COR-L47 (cell line): ENCODE measurements around the gene PARD3.
A peak's percentile ranks its signal among the peaks of the same experiment; 100 is the strongest.

Experiments
- DNase-seq: peaks from one replicate; lab custom pipeline; 2025; lab: John Stamatoyannopoulos, UW

The PARD3 gene

DNA sequence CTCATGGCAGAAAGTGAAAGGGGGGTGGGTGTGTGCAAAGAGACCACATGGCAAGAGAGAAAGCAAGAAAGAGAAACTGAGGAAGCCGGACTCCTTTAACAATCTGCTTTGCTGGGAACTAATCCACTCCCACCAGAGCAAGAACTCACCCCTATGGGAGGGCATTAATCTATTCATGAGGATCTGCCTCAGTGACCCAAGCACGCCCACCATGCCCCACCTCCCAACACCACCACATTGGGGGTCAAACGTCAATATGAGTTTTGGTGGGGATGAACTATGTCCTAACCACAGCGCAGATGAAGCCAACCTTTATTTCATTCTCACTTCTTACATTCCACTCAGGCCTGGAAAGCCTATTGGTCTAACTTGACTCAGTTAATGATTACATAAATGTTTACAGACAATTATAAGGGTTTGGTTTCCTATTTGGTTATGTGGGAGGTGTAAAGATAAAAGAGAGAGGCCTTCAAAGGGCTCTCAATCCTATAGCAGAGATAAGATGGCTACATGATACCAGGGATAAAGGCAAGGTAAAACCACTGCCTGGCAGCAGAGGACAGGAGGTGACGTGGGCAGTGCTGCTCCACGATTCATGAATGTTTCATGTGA, 601.8 kb downstream of the PARD3 start:
- DNase-seq = no peak

DNA sequence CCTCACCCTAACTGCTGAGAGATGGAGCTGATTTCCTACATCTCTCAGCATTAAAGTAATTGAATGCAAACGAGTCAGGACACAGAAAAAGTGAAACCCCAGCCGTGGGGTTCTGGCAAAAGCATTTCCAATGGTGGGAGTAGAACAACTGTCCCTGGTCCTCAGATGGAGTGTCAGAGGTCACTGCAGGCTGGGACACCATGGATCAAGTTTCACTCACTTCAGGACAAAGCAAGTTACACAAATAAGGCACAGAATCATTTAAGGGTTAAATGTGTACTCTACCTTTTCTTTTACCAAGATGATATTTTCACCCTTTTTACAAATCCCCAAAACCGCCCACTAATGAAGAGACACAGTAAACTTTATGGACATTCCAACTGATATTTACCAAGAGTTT, 607.8 kb downstream of the PARD3 start:
- no peak for DNase-seq

DNA sequence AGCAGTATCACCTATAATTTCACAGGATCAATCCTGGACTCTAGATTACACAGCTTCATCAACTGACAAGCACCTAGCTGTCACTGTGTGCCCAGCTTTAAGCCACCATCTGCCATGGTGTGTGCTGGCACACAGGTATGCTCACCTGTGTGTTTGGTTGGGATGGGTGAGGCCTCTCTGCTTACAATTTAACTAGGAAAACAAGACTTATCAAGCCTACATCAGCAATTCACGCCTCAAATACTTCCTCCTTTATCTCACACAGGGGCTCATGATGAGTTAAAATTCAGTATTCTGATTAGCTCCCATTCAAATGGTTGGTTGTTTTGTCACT, 608.2 kb downstream of the PARD3 start:
- DNase-seq = no peak

DNA sequence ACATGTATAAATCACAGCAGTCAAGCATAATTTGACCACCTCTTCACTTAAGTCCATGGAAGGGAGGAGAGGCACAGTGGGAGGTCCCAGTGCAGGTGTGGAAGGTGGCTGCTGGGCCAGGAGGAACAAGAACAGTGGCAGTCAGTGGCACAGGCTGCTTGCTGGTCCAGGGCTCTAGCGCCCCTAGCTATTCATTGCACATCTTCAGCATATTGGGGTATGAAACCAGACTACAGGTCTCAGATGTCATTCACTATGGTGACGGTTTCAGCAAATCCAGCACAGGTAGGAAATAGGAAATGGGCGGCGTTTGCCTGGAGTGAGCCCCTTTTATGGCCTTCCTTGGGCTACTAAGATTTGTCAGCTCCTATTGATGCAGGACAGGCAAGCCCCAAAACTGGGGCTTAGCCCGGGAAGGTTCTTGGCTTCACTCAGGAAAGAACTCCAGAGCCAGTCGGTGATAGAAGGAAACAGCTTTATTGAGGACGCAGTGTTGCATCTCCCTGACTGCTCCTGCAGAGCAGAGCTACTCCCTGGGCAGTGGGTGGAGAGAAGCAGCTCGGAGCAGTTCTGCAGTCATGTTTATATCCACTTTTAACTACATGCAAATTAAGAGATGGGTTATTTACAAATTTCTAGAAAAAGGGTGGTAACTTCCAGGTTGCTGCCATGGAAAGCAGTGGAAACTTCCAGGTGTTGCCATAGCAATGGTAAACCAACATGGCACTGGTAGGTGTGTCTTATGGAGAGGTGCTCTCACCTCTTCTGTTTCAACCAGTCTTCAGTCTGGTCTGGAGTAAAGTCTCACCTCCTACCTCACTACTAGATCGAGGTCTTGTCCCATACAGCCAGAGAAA, 608.8 kb downstream of the PARD3 start:
- DNase-seq = no peak

DNA sequence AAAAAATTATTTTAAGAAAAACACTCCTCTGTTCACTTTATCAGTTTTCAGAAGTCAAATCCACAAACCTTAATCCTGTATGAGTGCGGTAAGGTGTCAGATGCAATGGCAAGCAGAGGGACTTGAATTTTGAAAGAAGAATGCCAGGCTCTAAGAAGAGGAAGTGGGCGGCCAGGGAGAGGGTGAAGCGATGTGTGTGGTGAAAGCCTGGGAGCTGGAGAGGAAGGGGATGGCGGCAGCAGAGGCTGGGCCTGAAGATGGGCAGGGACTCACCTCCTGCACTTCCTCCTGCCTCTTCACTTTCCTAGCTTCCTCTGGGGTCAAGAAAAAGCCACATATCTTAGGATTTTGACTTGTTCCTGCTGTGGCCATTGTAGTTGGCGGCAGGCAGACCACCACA, 609.6 kb downstream of the PARD3 start:
- DNase-seq = no peak

DNA sequence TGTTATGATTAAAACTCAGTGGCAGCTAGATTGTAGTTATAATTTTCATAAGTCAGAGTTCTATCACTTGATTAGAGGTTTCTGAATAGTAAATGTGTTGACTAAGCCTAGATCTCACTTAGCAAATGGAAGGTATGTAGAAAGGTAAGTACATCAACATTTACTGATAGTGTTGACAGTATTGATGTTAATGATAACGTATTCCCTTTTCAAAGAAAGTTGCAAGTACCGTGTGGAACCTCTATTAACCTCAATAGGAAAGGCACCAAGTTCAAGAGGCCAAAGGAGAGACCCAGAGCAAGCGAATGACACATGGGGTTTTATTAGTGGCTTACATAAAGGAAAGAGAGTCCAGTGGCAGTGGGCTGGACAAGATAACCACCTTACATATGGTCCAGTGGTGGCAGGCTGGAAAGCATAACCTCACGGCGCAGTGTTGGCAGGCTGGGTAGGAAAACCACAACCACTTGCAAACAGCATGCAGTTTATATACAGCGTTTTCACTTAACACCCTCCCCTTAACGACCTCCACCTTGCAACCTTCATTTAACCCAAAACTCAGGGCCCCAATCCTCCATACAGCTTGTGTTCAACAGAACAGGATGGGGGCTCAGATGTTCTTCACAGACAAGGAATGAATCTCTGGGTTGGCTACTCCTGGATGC, 611.0 kb downstream of the PARD3 start:
- no peak for DNase-seq

DNA sequence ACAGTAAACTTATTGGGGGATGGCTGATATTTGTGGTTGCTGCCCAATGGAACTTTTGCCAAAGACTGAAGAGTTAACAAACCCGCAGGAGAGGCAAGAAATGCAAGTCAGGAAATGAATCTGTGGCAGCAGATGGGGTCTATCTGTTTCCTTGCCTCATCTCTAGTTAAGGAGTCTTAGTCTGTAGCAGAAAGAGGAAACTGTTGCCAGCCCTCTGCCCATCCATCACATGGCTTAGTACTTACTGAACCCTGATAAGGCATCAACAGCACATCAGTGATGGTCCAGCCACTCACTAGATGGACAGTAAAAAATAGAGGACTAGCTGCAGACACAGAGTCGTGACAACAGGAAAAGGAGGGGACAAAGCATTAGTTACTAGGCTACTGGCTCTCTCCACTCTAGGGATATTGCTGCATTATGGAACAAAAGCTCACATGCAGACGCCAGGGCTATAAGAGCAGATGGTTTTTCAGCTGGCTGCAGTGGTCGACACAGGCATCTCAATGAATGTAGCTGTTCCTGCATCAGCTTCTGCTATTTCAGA, 614.7 kb downstream of the PARD3 start:
- DNase-seq = peak; percentile 38

DNA sequence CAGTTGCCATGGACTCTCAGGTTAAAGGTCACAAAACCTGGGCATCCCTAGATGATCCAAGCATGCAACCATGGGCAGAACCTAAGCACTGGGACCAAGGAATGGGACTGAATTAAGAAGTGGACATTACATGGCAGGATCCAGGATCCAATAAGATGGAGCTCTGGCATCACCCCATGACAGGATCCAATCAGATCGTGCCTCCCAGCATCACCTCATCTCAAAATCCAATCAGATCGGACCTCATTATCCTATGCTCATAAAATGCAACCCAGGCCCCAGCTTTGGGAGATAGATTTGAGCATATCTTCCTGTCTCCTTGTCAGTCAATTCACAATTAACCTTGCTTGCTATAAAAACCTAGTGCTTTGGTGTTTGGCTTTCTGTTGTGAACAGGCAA, 616.1 kb downstream of the PARD3 start:
- DNase-seq = no peak

DNA sequence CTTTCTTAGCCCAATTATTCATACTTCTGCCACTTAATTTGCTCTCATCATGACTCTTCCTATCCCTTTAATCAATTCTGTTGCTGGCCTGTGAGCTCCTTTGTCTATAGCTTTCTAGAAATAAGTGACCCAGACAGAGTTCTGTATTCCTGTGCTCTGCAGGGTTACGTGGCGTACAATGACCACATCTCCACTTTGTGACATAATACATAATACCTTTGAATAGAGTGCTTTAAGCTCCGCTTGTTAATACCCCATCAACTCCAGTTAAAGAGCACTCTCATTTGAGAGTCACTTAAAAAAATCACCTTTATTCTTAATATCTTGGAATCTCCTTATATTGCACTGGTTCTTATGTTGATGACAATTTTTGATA, 619.0 kb downstream of the PARD3 start:
- DNase-seq = no peak

DNA sequence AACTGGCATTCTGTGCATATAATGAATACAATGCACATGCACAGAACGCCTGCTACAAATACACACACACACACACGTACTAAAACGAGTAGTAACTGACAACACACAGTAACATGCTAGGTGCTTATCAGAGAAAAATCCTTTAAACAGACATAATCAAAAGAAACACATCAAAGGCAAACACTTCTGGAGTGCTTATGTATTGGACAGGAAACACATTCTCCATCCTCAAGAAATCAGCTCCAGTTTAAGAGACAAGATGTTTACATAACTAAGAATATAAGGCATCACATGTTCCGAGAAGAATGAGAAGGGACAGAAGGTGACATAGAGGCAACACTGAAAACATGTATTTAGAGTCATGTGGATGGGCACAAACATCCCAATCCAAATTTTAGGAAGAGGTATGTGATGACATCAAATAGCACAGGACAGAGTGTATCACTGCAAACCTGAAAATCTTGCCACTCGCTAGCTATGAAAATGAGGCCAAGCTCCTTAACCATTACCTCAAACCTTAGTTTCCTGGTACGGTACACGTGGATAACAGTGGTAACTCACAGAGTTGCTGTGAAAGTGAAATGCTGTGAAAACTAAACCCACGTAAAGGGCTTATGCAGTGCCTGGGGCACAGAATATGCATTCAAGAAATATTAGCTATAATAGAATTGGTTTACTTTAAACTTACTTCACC, 619.6 kb downstream of the PARD3 start:
- DNase-seq = no peak

DNA sequence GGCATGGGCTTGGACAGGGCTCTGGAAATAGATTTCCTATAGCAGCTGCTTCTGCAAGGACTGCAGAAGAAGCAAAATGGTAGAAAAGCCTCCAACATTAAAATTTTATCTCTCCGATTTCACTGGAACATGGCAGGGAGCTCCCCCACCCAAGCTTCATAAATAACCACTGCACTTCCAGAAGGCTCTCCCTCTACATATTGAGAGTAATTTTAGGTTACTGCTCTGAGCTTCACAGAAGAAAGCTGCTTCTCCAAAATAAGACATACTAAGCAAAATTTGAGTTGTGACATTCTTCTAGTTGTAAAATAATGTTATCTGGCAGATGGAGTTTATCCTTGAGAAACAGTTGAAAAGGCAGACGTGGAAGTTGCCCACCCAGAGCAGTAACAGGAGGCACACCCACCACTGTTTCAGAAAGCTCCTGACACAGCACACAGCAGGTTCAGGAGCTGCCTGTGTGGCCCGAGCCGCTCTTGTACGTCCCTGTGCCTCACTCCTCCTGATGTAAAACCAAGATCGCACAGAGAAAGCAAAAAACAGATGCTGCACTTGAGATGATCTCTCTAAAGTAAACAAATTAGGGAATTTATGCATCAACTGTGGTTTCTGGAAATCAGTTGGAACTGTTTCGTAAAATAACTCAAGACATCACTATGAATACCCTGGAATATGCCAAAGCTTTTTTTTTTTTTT, 621.0 kb downstream of the PARD3 start:
- DNase-seq = no peak

DNA sequence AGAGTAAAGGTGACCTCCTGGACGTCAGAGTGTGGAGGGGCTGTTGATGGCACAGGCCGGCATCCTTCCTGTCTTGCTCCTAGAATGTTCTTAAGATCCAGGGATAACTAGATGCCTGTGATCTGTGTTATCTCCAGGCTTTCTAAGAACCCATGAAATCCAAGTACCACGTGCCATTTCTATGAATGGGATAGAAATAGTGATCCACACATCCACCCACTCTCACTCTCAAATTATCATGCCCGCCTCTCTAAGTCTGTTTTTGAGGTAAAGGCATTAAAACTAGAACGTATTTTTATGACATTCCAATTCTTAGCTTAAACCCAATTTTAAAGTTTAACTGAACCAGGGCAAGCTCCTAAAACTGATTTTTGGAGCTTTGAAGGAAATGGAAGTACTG, 622.5 kb downstream of the PARD3 start:
- DNase-seq = no peak

DNA sequence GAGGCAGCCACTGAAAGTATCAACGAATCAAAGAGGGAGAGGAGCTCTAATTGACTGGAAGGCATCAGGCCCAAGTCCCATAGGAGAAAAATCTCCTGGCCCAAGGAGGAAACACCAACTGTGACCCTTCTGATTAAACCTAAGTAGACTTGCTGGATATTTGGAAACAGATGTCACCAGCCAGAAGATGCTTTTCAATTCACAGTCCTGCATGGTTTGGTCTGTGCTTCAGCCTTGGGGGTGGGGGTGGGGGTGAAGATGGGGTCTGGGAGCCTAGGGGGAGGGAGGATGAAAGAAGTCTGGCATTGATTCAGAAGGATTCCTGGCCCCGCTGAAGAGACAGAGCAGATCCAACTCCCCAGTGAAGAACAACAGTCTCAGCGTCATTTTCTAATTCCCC, 623.7 kb downstream of the PARD3 start:
- no peak for DNase-seq

DNA sequence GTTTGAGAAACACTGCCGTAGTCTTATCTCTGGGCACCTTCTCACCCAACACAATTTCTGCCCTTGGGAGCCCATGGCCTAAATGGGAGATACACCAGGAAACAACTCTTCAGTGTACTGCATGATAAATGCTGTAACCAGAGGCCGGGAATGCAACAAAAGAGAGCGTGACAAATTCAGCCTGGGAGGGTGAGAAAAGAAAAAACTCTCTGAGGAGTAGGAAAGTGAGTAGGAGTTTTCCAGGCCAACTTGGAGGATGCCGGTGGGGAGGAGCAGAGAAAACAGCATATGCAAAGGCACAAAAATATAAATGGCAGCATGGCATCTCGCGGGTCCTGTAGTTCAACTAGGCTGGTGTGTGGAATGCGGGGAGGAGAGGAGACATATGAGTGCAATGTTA, 624.5 kb downstream of the PARD3 start:
- no peak for DNase-seq

DNA sequence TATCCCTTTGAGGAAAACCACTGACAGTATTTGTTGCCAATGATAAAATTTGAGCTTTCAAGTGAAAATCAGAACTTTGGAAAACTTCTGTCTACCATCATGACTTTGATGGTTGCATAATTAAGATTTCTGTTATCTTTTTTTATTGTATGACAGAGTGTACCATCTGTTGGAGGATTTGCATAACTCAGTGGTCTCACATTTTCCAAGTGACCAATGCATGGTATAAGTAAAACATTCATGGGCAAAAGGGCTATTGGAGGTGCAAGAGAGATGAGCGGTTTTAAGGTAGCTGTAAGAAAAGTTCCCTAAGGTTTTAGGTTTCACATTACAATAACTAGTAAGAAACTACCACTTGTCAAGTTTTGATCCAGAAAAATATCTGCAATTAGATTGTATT, 625.3 kb downstream of the PARD3 start:
- no peak for DNase-seq

DNA sequence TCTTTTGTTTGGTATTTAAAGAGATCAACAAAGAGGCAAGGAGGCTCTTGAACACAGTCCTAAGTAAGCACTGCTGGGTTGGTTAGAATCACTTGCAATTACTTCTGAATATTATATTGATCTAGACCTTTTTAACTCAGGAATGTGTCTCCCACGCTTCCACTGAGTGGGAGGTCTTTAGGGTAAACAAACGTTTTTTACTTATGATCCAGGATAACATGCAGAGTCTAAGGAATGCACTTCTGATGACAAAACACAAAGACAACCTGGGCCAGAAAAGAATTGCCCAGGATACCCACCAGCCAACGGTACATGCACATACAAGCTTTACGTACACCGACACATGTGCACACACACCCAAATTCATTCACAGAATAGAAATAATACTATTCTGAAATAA, 626.9 kb downstream of the PARD3 start:
- DNase-seq = no peak

DNA sequence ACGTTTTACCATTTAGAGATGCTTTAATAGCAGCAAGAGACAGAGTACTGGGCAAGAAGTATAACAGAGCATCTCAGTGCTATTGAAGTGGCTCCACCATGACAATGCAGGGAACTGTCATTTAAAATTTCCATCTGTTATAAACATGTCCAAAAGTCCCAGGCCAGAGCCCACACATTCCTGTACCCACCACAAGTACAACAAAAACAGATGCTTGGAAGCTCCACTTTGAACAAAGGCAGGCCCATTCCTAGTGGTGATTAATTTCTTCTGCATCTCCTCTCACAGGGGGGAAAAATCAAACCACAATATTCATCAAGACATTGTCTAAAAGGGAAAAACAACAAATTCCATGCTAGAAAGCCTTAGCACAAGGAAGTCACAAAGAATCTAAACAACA, 627.9 kb downstream of the PARD3 start:
- DNase-seq = no peak

DNA sequence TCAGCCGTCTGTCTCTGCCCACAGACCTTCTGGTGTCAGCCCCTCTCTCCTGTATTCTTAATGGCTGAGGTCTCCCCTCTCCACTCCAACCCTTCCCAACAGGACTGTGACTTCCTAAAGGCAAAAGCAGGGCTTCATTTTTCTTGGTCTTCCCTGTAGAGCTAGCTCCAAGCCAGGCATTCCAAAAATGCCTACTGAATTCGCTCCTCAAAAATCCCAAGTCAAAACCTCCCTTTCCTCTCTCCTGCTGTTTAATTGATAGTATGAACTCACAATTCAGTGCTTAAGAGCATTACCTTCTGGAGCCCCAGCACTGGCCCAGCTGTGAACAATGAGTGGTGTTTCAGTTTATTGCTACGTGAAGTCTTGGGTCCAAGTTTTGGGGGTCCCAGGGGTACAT, 628.4 kb downstream of the PARD3 start:
- DNase-seq = no peak

DNA sequence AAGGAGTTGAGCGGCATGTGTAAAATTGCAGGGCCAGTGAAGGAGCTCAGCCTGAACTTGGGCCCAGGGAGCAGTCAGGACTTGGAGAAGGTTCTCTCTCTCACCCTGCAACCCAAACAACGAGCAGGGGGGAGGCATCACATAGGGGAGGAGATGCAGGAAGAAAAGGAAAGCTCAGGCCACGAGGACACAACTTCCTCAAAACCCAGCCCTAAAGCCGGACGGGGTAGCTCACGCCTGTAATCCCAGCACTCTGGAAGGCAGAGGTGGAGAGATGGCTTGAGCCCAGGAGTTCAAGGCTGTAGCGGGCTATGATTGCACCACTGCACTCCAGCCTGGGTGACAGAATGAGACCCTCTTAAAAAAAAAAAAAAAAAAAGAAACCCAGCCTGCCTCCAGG, 629.1 kb downstream of the PARD3 start:
- DNase-seq = no peak

DNA sequence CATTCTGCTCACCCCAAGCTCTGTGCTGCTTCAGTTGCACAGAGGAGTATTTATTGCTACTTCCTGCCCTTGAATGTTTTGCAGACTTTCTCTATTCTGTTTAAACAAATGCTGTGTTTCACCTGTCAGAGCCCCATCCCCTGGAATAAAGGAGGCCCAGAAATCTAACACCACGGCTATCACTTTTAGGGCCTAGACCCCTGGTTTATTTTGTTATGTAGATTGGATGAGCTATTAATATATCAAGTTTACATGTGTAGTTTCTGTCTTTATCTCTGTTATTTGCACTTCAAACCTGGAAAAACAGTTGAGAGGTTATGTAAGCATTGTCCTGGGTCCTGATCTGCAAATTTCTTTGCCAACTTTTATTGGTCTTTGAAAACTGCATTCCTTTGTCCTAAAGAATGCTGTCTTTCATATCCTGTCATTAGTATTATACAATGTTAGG, 630.1 kb downstream of the PARD3 start:
- no peak for DNase-seq

DNA sequence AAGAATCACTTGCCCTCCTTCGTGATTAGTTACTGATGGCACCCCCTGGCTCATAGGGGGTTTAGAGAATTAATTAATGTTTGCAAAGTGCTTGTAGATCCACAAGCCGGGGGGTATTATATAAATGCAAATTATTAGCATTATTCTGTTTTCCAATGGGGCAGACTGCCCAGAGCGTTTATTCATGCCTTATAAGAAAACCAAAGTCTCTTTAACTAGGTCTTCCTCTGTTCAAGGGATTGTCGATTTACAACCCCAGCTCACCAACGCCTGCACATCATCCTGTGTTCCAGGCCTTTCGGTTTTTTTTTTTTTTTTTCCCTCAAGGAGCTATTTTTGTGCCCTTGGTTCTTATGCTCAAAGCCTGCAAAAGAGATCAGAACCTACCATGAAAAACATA, 630.7 kb downstream of the PARD3 start:
- no peak for DNase-seq
